PC-3 (cell line): ENCODE data around the gene TMEM131. TPM values are rescaled to one million over a fixed set of nuclear protein-coding genes. Genes with fewer than 3 reads are reported as not detected.

Source experiments
- ATAC-seq: fragments of 200-7000 bp; cut with Tn5 transposase; 2 replicates; pipeline ENCODE4 v1.9.1; 2020; ENCODE audit warnings: mild to moderate bottlenecking, moderate library complexity
- BruUV-seq: library from RNA; stranded (reverse); fragments of 400-500 nt; replicated peaks from 2 replicates; lab custom pipeline; 2021; lab: Mats Ljungman, UMichigan
- CTCF ChIA-PET: fragments of 300-600 bp; sonication (Branson Sonifier 250); formaldehyde crosslinking; loops from one replicate; lab custom pipeline; 2022; ENCODE audit warnings: antibody characterized with exemption; lab: Charles Lee
- POLR2A ChIA-PET: fragments of 300-600 bp; sonication (Branson Sonifier 250); formaldehyde crosslinking; loops from one replicate; lab custom pipeline; 2022; ENCODE audit warnings: antibody characterized with exemption; ENCODE audit not compliant: unreplicated experiment; lab: Charles Lee
- DNase-seq: peaks from one replicate; pipeline ENCODE4 v3.0.0-alpha.2; 2015
- H2AFZ ChIP-seq: fragments of 300-600 bp; sonication (generic); 2 replicates; pipeline ENCODE4 v1.6.0; 2016; ENCODE audit warnings: antibody characterized with exemption, low read length
- H3F3A ChIP-seq: fragments of 300-600 bp; sonication (generic); one replicate; pipeline ENCODE4 v1.6.0; 2017; ENCODE audit warnings: antibody characterized with exemption, low read length, control low read depth, mild to moderate bottlenecking; ENCODE audit not compliant: unreplicated experiment
- H3K27ac ChIP-seq: fragments of 300-600 bp; sonication (generic); 2 replicates; pipeline ENCODE4 v1.5.1; 2016; ENCODE audit warnings: mild to moderate bottlenecking, low read length
- H3K27me3 ChIP-seq: fragments of 300-600 bp; sonication (generic); 2 replicates; pipeline ENCODE4 v1.6.1; 2016; ENCODE audit warnings: low read length, mixed read lengths
- H3K36me3 ChIP-seq: fragments of 300-600 bp; sonication (generic); 2 replicates; pipeline ENCODE4 v1.6.1; 2016; ENCODE audit warnings: low read depth, mixed run types, low read length, mixed read lengths
- H3K4me1 ChIP-seq: fragments of 300-600 bp; sonication (generic); 2 replicates; pipeline ENCODE4 v1.5.1; 2016; ENCODE audit warnings: low read length; ENCODE audit not compliant: insufficient read depth
- H3K4me2 ChIP-seq: fragments of 300-600 bp; sonication (generic); 2 replicates; pipeline ENCODE4 v1.6.0; 2016; ENCODE audit warnings: low read length
- H3K4me3 ChIP-seq: fragments of 300-600 bp; sonication (generic); 2 replicates; pipeline ENCODE4 v1.5.1; 2016; ENCODE audit warnings: mild to moderate bottlenecking, low read length, mixed read lengths
- H3K79me2 ChIP-seq: fragments of 300-600 bp; sonication (generic); 2 replicates; pipeline ENCODE4 v1.6.1; 2017; ENCODE audit warnings: low read length, mixed read lengths
- H3K9ac ChIP-seq: fragments of 300-600 bp; sonication (generic); 2 replicates; pipeline ENCODE4 v1.6.0; 2016; ENCODE audit warnings: mild to moderate bottlenecking, low read length
- H3K9me2 ChIP-seq: fragments of 300-600 bp; sonication (generic); replicated peaks from 2 replicates; pipeline ENCODE4 v1.6.1; 2016; ENCODE audit warnings: mixed run types, low read length, mixed read lengths
- H3K9me3 ChIP-seq: fragments of 300-600 bp; sonication (generic); 2 replicates; pipeline ENCODE4 v1.6.1; 2016; ENCODE audit warnings: low read length, mixed read lengths
- H4K20me1 ChIP-seq: fragments of 300-600 bp; sonication (generic); 2 replicates; pipeline ENCODE4 v1.6.1; 2016; ENCODE audit warnings: low read length, mixed read lengths
- EZH2 ChIP-seq: fragments of 300-600 bp; sonication (generic); IDR thresholded peaks from one replicate; pipeline ENCODE4 v1.6.1; 2017; ENCODE audit warnings: antibody characterized with exemption, mild to moderate bottlenecking, low read length; ENCODE audit not compliant: unreplicated experiment
- EZH2phosphoT487 ChIP-seq: fragments of 300-600 bp; sonication (generic); IDR thresholded peaks from 2 replicates; pipeline ENCODE4 v1.6.1; 2018; ENCODE audit warnings: mild to moderate bottlenecking, antibody characterized with exemption, low read length, borderline replicate concordance
- intact Hi-C: fragments of 100-400 bp; cut with micrococcal nuclease; formaldehyde crosslinking; loops from 2 replicates; pipeline ENCODE4 v1.9.0; 2023
- total RNA-seq: library from RNA; depleted of rRNA; stranded (reverse); fragments of >200 nt; gene quantifications from 2 replicates; pipeline ENCODE4 v1.2.3, GENCODE V29; 2014
- TF ChIP-seq, protein P1 (sequence below): fragments of 300-600 bp; sonication (generic); conservative IDR thresholded peaks from 2 replicates; pipeline ENCODE4 v1.5.1; 2017; ENCODE audit warnings: antibody characterized with exemption, low read depth, mild to moderate bottlenecking, low read length

TMEM131 gene
- total RNA-seq, 1 experiment from 2014 or later: 21.1 TPM

DNA sequence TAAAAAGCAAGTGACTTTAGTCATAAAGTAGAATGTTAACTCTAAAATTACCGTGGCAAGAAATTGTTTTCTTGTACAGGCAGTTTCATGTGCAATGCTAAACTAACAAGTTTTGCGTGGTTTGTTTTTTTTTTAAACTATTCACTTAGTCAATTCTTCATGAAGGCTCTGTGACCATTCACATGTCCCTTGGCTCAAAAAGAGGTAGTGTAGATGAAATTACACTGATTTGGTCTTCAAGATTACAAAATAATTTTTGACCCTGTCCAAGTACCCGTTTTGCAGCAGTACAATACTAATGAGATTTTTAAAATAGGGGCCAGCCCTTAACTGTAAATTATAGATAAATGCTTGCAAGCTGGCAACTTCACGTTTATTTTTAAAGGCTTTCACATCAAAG is 1.3 kb downstream of the TMEM131 start:
- peak overlapping the region; percentile 98 for H3K4me3 ChIP-seq
- DNase-seq (no peak), ATAC-seq (no peak)
- CTCF ChIA-PET: no interaction called here
- H3K27me3 ChIP-seq: no peaks in the 10 kb centered on the region
- peak overlapping the region; percentile 87 for H3K4me2 ChIP-seq
- TSS peak; percentile 50 for BruUV-seq
- no peaks in the 10 kb centered on the region for H3K9me3 ChIP-seq
- H2AFZ ChIP-seq: no peak overlapping the region
- H3F3A ChIP-seq: no peaks in the 10 kb centered on the region
- H3K36me3 ChIP-seq: no peaks in the 10 kb centered on the region
- H3K79me2 ChIP-seq: peaks cover 60% of the 10 kb centered on the region
- peak overlapping the region; percentile 88 for H3K9ac ChIP-seq
- TF ChIP-seq EZH2 (no peak), EZH2phosphoT487 (no peak)
- TF ChIP-seq, protein P1, sequence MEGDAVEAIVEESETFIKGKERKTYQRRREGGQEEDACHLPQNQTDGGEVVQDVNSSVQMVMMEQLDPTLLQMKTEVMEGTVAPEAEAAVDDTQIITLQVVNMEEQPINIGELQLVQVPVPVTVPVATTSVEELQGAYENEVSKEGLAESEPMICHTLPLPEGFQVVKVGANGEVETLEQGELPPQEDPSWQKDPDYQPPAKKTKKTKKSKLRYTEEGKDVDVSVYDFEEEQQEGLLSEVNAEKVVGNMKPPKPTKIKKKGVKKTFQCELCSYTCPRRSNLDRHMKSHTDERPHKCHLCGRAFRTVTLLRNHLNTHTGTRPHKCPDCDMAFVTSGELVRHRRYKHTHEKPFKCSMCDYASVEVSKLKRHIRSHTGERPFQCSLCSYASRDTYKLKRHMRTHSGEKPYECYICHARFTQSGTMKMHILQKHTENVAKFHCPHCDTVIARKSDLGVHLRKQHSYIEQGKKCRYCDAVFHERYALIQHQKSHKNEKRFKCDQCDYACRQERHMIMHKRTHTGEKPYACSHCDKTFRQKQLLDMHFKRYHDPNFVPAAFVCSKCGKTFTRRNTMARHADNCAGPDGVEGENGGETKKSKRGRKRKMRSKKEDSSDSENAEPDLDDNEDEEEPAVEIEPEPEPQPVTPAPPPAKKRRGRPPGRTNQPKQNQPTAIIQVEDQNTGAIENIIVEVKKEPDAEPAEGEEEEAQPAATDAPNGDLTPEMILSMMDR: no peak
- POLR2A ChIA-PET: interaction anchor here (0.6 kb wide), 2 partner anchors 124 to 188 kb away, joined by 3 to 5 read pairs; no protein-coding TSS in a partner anchor
- no peaks in the 10 kb centered on the region for H3K9me2 ChIP-seq
- H3K4me1 ChIP-seq: peaks cover 43% of the 10 kb centered on the region
- H3K27ac ChIP-seq: peak overlapping the region; percentile 75; the same call in 1 of the 2 replicates
- peaks cover 46% of the 10 kb centered on the region for H4K20me1 ChIP-seq
- intact Hi-C loops: loop anchor here (10.0 kb wide), 1 partner anchor 90 kb away; the partner anchor contains the start of gene VWA3B

DNA sequence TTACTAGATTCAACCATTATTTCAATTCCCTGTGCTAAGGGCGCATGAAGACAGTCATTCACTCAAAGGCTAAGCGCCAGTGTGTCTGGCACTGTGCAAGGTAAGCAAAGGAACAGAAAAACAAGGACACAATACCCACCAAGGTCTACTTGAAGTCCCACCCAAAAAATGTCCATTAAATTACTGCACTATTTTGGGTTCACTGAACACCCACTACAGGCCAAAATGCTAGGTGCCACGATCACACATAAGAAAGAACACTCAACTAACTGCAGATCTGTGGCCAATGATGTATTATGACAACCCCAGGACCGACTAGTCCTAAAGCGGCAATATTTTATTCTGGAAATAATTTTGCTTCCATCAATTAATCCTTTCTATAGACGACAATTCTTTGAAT is 1.8 kb downstream of the TMEM131 start:
- Histone ChIP-seq H3K27ac (peak overlapping the region; percentile 8; the same call in 1 of the 2 replicates), H3K4me3 (peak overlapping the region; percentile 98), H3K9me2 (no peaks in the 10 kb centered on the region), H3F3A (no peaks in the 10 kb centered on the region), H4K20me1 (peaks cover 46% of the 10 kb centered on the region), H3K9me3 (no peaks in the 10 kb centered on the region), H3K4me1 (peaks cover 43% of the 10 kb centered on the region), H3K27me3 (no peaks in the 10 kb centered on the region), H3K4me2 (peak overlapping the region; percentile 87), H3K9ac (peak overlapping the region; percentile 88), H3K79me2 (peaks cover 65% of the 10 kb centered on the region), H3K36me3 (no peaks in the 10 kb centered on the region), H2AFZ (no peak overlapping the region)
- ChIA-PET POLR2A (no interaction called here), CTCF (no interaction called here)
- DNase-seq: peak; percentile 13
- ATAC-seq: no peak
- intact Hi-C loops: loop anchor here (1.0 to 10.0 kb wide), 4 partner anchors 88 to 188 kb away; partner anchors contain the start of gene VWA3B
- no peak for TF ChIP-seq EZH2
- BruUV-seq: no TSS peak

DNA sequence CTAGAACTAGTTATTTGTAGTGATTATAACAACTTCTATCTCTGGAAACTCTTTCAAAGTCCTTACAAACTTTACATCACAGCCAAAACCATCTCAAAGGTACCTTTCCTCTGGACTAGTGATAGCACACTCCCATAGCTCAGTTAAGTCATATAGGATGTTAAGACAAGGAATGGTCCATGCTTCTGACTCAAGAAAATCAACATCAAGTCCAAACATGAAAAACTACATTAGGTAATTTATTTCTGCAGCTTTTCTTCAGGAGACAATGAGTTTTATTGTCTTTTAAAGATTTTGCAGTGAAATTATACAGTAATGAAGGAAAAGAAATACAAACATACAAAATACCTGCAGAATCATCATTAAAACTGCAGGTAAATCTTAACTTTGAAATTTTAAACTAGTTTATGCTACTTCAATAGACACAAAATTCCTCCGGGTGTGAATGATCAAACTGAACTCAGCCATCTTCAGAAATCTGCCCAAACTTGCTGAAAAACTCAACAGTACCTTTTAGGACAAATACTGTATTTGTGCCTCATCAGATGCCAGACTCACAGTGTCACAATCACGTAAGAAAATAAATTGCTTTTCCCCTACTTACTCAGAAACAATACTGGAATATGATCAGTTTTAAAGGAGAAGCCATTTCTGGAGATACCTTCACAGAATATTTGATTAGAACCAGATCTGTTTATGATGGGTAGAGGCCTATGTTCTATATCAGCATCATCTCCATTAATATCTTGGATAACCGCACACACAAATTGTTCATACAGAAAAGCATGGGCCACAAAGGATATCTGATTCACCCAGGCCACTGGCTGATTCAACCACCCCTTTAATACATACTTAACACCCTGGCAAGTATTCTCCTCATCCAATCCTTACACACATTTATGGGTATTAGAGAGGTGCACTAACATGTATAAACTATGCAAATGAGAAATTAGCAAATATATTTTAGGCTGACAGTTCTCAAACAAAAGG is 2.6 kb downstream of the TMEM131 start:
- intact Hi-C loops: loop anchor here (1.0 to 10.0 kb wide), 4 partner anchors 87 to 187 kb away; partner anchors contain the start of gene VWA3B
- ChIA-PET CTCF (no interaction called here), POLR2A (no interaction called here)
- peak overlapping the region; percentile 98 for H3K4me3 ChIP-seq
- H3K9ac ChIP-seq: peak overlapping the region; percentile 88
- TF ChIP-seq EZH2phosphoT487: no peak
- TF ChIP-seq, protein P1: no peak
- TF ChIP-seq EZH2: no peak
- no peaks in the 10 kb centered on the region for H3K9me2 ChIP-seq
- 0 out of 2 replicates have a peak overlapping the region, but pooled peaks have one; percentile 8 for H3K27ac ChIP-seq
- no peaks in the 10 kb centered on the region for H3K27me3 ChIP-seq
- ATAC-seq (0 out of 2 replicates have a peak, but pooled peaks have one; percentile 1), DNase-seq (peak; percentile 38)
- peaks cover 73% of the 10 kb centered on the region for H3K79me2 ChIP-seq
- peaks cover 7% of the 10 kb centered on the region for H3K9me3 ChIP-seq
- H3K4me2 ChIP-seq: peak overlapping the region; percentile 87
- no peaks in the 10 kb centered on the region for H3F3A ChIP-seq
- peaks cover 5% of the 10 kb centered on the region; the same call in 1 of the 2 replicates for H3K36me3 ChIP-seq
- no TSS peak for BruUV-seq
- peaks cover 50% of the 10 kb centered on the region for H4K20me1 ChIP-seq
- H3K4me1 ChIP-seq: peaks cover 39% of the 10 kb centered on the region
- H2AFZ ChIP-seq: no peak overlapping the region
